HG02981 (cell line): ENCODE results near the gene ERCC1.
A peak's percentile ranks its signal among the peaks of the same experiment; 100 is the strongest.

Source experiments
- ATAC-seq: cut with Tn5 transposase; IDR thresholded peaks from one replicate; pipeline ENCODE4 v1.9.1; 2021; ENCODE audit warnings: mild to moderate bottlenecking, moderate library complexity; ENCODE audit not compliant: unreplicated experiment

The ERCC1 gene

DNA sequence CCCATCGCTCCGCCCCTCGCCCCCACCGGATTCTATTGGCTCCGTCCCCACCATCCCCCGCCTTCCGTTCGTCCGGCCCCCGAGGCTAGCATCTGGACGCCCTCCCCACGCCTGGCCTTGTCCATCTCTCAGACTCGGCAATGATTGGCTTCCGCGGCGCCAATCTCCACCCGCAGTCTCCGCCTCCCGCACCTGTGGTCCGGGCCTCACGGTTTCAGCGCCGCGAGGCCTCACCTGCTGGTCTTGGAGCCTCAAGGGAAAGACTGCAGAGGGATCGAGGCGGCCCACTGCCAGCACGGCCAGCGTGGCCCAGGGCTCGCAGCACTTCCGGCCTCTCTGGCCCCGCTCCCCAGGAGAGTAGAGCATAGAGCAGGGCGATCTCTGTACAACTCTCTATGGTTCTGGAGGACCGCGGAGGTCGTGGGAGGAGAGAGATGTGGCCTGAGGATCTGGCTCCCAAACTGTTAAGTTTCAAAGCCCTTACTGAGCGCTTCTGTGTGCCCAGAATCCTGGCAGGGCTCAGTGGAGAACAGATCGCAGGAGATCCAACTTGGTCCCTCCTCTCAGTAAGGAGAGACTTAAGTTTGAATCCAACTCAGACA lies at the start of gene ERCC1:
Gene ERCC1, minus strand, starts transcription at position 329 of the 602 bp plus-strand sequence. CDS start 543 bp downstream, outside the sequence.
- ATAC-seq, result peak; percentile 56

DNA sequence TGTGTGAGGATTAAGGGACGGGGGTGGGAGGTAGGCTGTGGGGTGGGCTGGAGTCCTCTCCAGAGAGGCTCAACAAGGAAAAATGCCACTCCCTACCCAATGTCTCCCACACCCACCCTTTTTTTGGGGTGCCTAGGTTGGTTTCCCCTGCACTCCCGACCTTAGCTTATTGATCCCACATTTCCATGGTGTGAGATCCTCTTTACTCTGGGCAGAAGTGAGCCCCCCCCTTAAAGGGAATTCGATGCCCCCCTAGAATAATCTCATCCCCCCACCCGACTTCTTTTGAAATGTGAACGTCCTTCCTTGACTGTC lies 49.6 kb upstream of the ERCC1 start:
- no peak for ATAC-seq

DNA sequence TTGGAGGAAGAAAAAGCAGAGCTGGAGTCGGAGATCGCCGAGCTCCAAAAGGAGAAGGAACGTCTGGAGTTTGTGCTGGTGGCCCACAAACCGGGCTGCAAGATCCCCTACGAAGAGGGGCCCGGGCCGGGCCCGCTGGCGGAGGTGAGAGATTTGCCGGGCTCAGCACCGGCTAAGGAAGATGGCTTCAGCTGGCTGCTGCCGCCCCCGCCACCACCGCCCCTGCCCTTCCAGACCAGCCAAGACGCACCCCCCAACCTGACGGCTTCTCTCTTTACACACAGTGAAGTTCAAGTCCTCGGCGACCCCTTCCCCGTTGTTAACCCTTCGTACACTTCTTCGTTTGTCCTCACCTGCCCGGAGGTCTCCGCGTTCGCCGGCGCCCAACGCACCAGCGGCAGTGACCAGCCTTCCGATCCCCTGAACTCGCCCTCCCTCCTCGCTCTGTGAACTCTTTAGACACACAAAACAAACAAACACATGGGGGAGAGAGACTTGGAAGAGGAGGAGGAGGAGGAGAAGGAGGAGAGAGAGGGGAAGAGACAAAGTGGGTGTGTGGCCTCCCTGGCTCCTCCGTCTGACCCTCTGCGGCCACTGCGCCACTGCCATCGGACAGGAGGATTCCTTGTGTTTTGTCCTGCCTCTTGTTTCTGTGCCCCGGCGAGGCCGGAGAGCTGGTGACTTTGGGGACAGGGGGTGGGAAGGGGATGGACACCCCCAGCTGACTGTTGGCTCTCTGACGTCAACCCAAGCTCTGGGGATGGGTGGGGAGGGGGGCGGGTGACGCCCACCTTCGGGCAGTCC lies 49.0 kb upstream of the ERCC1 start:
- ATAC-seq, result no peak

DNA sequence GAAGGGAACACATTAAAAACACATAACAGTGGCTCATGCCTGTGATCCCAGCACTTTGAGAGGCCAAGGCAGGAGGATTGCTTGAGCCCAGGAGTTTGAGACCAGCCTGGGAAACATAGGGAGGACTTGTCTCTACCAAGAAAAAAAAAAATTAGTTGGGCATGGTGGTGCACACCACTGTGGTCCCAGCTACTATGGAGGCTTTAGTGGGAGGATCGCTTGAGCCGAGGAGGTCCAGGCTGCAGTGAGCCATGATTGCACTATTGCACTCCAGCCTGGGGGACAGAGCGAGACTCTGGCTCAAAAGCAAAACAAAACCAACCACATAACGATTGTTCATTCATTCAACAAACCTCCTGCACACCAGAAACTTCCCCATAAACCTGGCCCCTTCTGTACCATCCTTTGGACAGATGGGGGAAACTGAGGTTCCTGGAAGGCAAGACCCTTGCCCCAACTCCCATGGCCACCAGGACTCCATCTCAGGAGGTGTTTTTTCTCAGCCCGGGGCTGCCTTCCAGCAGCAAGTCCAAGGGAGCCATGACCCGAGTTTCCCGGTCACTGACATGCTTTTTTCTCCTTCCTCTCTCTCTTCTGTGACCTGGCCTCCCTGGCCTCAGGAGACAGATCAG lies 48.3 kb upstream of the ERCC1 start:
- no peak for ATAC-seq

DNA sequence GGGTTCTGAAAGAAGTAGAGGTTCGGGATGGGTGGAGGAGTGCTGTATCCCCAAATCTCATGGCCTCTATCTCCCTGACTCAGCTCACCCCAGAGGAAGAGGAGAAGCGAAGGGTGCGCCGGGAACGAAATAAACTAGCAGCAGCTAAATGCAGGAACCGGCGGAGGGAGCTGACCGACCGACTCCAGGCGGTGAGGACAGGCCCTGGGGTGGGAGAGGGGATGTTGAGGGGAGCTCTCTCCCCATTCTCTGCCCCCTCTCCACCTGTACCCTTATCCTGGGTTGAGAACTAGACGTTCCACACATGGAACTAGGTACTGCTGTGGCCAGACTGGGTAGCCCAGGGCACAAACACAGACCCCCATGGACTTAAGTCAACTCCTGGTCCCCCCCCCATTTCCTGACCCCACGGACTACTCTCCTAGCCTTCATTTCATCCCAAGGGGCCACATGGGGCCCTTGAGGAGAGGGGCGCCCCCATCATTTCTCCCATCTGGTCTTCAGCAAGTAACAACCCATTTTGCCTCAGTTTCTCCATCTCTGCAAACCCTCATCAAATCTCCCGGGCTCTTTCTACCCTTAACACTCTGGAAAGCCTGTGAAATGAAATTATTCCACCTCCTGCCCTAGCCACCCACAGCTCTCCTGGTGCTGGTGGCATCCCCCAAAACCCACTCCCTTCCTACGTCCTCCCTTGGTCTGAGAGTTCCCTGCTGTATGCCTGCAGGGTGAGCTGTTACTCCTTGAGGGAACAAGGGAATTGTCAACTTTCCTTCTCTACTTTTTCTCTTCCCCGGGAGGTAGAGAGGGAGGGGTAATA lies 47.6 kb upstream of the ERCC1 start:
- ATAC-seq, result no peak

DNA sequence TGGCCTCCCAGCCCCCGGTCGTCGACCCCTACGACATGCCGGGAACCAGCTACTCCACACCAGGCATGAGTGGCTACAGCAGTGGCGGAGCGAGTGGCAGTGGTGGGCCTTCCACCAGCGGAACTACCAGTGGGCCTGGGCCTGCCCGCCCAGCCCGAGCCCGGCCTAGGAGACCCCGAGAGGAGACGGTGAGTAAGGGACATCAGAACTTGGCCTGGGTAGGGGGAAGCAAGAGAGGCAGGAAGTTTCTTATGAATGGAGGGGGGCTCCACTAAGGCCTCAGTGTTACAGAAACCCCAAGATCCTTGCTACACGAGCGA lies 47.0 kb upstream of the ERCC1 start:
- ATAC-seq, result no peak

DNA sequence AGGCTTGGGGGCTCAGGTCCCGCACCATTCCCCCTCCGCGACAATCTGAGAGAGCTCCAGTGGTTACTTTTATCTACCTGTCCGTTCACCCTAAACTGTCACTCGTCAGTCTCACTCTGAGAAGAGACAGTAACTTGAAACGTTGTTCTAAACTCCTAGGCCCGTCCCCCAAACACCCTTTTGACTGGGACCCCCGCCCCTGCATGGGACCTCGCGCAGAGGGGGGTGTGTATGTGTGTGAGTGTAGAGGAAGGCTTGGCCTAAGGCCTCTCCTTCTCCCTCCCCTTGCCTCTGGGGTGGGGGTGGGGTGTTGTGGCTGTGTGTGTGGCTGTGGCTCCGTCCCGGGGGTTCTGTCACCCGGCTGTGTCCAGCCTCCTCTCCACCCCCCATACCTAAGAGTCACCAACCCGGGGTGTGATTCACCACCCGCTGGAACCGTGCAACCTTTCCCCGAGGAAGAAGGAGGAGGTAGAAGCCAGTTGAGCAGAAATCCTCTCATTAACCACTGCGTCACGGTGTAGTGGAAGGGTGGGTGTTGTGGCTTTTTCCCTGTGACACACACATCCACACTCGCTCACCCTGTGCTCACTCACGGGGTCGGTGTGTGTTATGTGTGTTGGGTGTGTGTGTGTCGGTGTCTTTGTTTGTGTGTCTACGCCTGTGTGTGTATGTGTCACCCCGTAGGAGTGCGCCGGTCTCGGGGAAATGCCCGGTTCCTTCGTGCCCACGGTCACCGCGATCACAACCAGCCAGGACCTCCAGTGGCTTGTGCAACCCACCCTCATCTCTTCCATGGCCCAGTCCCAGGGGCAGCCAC lies 46.4 kb upstream of the ERCC1 start:
- no peak for ATAC-seq

DNA sequence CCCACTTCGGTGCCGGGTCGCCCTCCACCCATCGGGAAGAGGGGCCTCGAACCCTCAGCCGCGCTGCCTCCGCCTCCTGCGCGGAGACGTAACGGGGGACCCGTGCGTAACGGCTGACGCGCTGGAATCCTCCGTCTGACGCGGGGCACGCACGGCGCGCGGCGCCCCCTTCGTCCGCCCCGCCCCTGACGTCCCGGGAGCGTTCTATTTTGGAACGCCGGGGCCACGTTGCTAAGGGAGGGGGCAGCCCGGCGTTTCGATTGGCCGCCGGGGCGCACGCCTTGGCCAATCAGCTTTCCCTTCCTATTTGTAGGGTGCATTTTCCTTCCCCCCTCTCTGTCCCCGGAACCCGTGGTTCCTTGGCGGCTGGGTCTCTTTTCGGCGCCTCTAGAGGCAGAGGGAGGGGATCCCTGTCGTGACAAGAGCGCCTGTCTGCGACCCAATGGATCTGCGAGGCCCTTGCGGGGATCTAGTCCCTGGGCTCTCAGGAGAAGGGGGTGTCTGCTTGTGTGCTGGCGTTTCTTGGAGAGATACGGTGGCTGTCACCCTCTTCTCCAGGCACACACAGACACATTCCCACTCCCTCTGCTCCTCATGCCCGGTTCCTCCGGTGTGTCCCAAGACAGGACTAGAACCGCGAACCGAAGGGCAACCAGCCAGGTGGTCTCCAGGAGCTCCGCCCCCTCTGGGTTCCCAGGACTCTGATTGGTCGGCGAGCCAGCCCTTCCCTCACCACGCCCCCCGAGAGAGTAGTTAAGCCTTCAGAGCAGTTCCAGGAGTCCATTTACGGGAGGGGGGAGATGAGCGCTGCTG lies 45.6 kb upstream of the ERCC1 start:
- peak; percentile 47 for ATAC-seq

DNA sequence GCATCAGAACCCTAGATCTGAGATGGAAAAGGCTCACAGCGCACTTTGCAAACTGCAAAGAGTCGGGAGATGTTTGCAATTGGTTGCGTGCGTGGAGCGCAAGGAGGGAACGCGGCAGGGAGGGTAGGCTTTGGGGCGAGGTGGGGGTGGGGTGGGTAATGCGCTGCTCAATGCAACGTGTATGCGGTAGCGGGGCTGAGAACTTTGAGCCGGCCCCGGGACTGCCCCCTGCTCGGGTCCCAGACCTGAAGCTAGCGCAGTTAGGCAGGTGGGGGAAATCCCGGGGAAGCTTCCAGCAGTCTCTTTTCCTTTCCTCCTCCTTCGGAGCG lies 45.0 kb upstream of the ERCC1 start:
- ATAC-seq, result peak; percentile 19

DNA sequence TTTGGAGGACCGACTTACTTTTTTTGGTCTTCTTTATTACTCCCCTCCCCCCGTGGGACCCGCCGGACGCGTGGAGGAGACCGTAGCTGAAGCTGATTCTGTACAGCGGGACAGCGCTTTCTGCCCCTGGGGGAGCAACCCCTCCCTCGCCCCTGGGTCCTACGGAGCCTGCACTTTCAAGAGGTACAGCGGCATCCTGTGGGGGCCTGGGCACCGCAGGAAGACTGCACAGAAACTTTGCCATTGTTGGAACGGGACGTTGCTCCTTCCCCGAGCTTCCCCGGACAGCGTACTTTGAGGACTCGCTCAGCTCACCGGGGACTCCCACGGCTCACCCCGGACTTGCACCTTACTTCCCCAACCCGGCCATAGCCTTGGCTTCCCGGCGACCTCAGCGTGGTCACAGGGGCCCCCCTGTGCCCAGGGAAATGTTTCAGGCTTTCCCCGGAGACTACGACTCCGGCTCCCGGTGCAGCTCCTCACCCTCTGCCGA lies 44.5 kb upstream of the ERCC1 start:
- peak; percentile 14 for ATAC-seq

DNA sequence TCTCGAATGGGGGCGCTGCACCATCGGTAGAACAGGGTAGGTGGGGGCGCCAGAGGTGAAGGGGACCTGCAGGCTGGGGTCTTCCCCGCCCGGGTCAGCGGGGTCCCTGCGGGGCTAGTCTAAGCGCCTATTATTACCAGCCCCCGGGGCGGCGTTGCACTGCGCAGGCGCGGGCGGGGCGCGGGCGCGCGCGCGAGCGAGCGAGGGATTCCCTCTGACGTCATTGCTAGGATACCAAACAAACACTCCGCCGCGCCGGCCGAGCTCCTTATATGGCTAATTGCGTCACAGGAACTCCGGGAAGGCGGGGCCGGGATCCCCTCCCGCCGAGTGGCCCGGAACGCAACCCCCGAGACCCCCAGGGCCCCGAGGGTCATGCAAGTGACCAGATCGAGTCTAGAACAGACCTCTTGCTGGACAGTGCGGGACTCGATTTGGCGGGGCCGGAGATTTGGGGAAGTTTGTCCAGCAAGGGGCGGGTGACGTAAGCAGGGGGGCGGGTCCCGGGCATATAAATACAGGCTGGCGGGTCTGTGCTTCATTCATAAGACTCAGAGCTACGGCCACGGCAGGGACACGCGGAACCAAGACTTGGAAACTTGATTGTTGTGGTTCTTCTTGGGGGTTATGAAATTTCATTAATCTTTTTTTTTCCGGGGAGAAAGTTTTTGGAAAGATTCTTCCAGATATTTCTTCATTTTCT lies 43.9 kb upstream of the ERCC1 start, which contains the start of gene FOSB:
Gene FOSB, plus strand, starts transcription at position 541 of the 703 bp plus-strand sequence. CDS start 591 bp downstream, outside the sequence.
- ATAC-seq, result peak; percentile 42

DNA sequence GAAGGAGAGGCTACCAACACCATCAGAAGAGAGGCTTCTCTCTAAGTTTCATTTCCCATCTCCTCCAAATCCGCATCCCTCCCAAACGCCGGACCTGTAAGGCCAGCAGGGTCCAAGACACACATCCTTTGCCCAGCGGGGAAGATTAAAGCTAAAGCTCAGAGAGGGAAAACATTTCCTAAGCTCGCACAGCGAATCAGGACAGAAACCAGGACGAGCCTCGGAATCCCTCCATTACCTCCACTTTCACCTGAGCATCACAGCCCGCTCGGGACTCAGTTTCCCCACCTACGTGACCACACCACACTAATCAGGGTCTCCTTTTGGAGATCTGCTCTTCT lies 43.4 kb upstream of the ERCC1 start:
- ATAC-seq, result no peak

DNA sequence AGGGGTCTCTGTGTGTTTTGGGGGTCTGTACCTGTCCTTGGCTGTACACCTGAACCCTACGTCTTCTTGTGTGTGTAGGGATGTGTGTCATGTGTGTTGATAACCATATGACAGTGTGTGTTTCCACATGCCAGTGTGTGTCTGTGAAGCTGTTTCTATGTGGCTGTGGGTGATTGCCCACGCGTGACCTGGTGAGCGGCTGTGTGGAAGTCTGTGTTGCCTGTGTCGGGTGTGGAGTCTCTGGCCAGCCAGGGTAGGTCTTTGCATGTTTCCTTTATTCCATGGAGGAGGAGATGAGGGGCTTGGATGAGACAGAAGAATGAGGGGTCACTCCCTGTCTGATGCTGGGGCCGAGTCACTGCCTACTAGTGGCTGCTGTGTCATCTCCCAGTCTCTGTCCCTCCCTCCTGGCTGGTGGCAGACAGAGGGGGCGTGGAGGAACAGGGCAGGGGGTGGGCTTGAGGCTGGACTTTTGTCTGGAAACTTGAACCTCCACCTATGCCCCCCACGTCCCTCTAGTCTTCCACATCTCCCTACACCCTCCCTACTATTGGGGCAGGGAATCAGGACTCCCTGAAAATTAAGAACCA lies 41.2 kb upstream of the ERCC1 start:
- ATAC-seq, result no peak

DNA sequence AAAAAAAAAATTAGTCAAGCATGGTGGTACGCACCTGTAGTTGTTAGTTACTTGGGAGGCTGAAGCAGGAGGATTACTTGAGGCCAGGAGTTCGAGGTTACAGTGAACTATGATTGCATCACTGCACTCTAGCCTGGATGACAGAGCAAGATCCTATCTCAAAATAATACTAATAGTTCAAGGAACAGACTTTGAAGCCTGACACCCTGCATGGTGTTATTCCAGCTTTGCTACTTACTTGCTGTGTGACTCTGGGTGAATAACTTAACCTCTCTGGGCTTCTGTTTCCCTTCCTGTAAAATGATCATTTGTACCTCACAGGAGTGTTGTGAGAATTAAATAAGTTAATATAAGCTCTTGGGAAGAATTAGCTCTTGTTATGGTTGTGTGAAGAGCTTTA lies 40.6 kb upstream of the ERCC1 start:
- ATAC-seq, result no peak

DNA sequence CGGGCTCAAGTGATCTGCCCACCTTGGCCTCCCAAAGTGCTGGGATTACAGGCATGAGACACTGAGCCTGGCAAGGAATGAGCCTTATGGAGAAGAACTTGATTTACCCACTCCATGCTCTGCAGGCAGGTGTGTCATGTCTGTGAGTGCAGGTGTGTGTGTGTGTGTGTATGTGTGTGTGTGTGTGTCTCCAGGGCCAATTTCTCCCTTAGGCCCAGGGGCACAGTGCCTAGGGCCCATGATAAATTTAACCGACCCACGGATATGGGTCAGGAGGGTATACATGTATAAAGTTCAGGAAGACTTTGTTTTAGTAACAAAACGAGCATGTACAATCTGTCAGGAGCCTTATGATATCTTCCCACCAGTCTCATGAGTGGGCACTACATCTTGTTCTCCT lies 39.5 kb upstream of the ERCC1 start:
- no peak for ATAC-seq

DNA sequence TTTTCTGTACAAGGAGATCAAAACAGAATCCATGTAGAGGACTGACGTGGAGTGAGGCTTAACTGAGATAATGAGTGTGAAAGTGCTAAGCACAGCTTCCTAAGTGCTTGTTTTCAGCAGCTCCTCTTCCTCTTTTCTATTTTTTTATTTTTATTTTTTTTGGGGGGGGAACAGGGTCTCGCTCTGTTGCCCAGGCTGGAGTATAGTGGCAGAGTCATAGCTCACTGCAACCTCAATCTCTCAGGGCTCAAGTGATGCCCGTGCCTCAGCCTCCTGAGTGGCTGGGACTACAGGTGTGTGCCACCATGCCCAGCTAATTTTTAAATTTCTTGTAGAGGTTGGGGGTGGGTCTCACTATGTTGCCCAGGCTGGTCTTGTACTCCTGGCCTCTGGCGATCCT lies 38.5 kb upstream of the ERCC1 start:
- ATAC-seq, result no peak

DNA sequence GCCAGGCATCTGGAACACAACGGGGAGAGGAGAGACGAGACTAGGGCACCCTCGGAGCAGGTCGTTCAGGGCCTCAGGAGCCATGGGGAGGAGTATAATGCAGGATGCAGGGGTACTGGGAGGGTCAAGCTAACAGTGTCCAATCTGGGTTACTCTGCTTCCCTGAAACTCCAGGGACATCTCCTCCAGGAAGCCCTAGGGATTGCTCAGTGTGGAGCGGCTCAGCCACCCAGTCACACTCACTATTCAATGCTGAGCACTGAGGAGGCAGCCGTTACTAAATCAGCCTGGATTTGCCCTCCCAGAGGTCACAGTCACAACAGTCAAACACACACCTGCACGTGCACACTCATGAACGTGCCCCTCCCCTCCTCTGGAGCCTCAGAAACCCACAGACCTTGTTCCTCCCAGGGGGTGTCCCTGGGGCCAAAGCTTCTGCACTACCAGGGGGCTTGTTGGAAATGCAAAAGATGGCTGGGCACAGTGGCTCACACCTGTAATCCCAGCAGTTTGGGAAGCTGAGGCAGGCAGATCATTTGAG lies 37.2 kb upstream of the ERCC1 start:
- ATAC-seq, result no peak

DNA sequence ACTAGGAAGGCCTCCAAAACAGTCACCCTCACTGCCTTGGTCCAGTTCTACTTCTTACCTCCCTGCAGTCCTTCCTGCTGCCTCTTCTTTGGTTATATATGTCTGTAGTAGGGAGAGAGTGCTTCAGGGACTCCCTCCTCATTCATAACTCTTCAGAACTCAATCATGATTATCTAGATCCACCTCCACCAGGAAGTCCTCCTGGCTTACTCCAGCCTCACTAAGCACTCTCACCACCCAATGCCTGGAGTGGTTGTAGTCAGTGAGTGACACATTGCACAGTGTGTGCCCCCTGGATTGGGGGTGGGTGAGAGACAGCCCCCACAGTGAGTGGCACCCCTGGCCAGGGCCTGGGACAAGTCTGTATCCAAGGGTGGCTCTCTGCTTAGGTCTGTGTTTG lies 34.1 kb upstream of the ERCC1 start:
- no peak for ATAC-seq

DNA sequence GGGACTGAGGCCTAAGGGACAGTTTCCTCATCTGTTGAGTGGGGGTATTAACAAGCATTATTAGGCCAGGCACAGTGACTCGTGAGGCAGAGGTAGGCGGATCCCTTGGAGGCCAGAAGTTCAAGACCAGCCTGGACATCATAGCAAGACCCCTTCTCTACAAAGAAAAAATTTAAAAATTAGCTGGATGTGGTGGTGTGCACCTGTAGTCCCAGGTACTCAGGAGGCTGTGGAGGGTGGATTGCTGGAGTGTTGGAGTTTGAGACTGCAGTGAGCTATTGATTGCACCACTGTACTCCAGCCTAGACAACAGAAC lies 32.7 kb upstream of the ERCC1 start:
- ATAC-seq, result no peak
